H4 (cell line): ENCODE results near the gene B4GALT3. TPM values are rescaled to one million over a fixed set of nuclear protein-coding genes. Genes with fewer than 3 reads are reported as not detected.

Experiments
- DNase-seq: peaks from one replicate; pipeline ENCODE4 v3.0.0-alpha.2; 2015; ENCODE audit warnings: low spot score
- total RNA-seq: library from RNA; depleted of rRNA; stranded (reverse); fragments of >200 nt; shearing (Covaris generic); gene quantifications from 2 replicates; pipeline ENCODE4 v1.2.3, GENCODE V29; 2014; rRNA removed

B4GALT3 gene
- total RNA-seq, 1 experiment from 2014 or later, result 28.0 TPM

DNA sequence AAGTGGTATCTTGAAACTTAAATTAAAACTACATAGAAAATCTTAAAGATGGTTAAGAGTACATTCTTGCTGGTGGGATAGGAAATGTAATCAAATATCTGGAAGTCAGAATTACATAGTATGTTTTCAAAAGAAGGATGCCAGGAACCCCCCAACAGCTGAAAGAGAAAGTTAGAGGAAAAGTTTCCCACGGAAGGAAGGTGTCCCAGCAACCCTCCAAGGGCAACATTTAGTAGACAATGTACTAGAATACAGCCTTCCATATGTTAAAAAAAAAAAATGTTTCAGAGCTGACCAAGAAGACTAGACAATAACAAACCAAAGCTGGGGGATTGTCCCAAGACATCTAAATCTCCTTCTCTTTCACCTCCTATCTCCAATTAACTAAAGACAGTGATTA, 47.0 kb downstream of the B4GALT3 start:
- DNase-seq, result no peak

DNA sequence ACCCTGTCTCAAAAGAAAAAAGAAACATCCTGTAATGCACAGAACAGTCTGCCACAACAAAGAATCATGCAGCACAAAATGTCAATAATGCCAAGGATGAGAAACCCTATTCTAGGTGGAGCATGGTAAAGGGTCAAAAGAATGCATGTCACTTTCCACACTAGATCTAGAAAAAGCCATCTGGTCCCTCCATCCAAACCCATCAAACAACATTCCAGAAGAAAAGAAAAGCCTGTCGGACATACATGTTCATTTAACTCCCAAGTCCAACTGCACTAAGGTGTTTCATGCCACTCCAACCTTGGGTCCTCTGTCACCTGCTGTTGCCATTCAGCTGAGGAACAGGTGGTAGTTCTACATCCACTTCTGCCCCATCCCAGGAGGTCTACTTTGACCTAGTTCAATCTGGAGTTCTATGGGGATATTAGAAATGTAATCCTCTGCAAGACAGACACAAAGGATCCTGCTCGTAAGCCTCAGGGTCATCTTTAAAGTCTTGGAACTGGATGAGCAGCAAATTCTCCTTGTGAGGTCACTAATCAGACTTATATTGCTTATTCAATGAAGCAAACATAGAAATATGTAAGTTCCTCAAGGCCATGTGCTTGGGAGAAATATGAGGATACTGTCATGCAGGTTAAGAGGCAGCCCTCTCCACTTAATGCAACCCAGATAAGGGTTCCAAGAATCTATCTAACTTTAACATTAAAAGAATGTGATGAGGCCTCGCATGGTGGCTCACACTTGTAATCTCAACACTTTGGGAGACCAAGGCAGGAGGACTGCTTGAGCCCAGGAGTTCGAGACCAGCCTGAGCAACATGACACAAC, 48.5 kb downstream of the B4GALT3 start:
- no peak for DNase-seq

DNA sequence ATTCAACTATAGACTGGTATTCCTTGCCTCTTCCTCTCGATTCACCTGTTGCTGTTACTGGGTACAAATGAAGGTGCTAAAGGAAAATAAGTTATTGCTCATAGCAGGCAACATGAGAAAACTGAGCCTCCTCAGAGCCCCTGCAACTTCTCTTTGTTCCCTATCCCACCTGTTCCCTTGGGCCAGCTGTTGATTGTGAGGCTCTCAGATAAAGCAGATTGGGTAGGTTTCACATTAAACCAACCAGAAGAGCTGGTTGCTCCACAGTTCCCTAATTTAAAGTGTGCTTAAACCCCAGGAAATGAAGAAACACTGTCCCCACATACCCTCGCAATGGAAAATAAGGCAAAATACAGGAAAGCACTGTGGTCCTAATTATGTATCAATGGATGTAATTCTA, 49.7 kb downstream of the B4GALT3 start:
- no peak for DNase-seq

DNA sequence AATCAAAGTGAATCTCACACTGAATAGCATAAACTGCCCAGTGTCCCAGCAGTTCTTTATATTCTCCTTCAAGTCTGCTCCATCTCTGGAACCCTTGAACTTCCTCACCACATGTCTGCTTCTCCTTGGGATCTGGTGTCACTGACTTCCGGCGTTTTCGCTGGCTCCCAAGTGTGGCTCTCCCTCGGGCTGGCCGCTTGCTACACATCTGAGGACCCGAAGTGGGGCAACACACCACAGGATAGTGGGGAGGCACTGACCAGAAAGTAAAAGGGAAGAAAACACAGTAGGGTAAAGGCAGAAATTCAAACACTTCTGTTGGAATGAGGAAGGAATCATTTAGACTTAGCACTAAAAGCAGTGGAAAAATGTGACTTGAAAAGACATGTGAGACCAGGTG, 54.3 kb downstream of the B4GALT3 start:
- DNase-seq, result no peak

DNA sequence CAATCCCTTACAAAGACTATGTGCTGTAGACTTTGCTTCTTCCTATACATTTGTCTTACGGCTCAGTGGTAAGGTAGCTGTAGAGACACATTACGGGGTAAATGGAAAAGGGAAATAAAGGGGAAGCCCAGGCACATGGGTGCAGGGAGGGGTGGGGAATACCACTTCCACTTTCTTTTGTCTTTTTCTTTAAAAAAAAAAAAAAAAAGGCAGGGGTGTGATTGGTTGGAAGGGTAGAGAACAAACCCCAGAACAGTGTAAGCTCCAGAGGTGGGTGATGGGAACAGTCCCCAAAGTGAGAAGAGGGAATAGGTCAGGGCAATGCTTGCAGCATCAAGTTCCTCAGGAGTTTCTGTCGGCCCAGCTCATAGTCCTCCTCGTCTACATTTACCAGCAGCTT, 55.5 kb downstream of the B4GALT3 start:
- DNase-seq, result no peak

Other genes starting within 250 kb of the B4GALT3 start
- not detected in 2 replicates for gene ITLN2, start 222.7 kb downstream of the B4GALT3 start, total RNA-seq
- gene F11R, start 156.4 kb downstream of the B4GALT3 start, total RNA-seq, result 5.2 and 6.4 TPM in 2 replicates
- not detected in 2 replicates for gene TSTD1, start 138.5 kb downstream of the B4GALT3 start, total RNA-seq
- gene USF1, start 131.5 kb downstream of the B4GALT3 start, total RNA-seq, result 57.7 and 60.3 TPM in 2 replicates
- gene ARHGAP30, start 107.6 kb downstream of the B4GALT3 start, total RNA-seq, result 0.02 TPM in 1 of 2 replicates, not detected in the other
- 0.14 TPM in 1 of 2 replicates, not detected in the other for gene NECTIN4, start 87.9 kb downstream of the B4GALT3 start, total RNA-seq
- not detected in 2 replicates for gene KLHDC9, start 79.1 kb downstream of the B4GALT3 start, total RNA-seq
- 85.6 and 94.8 TPM in 2 replicates for gene PFDN2, start 59.5 kb downstream of the B4GALT3 start, total RNA-seq
- 34.9 and 36.6 TPM in 2 replicates for gene NIT1, start 59.4 kb downstream of the B4GALT3 start, total RNA-seq
- gene DEDD, start 44.8 kb downstream of the B4GALT3 start, total RNA-seq, result 22.2 and 28.2 TPM in 2 replicates
- gene UFC1, start 23.5 kb downstream of the B4GALT3 start, total RNA-seq, result 140 and 161 TPM in 2 replicates
- 5.8 and 6.9 TPM in 2 replicates for gene USP21, start 18.0 kb downstream of the B4GALT3 start, total RNA-seq
- 9.2 and 13.9 TPM in 2 replicates for gene PPOX, start 11.1 kb downstream of the B4GALT3 start, total RNA-seq
- gene ADAMTS4, start 21.5 kb upstream of the B4GALT3 start, total RNA-seq, result not detected in 2 replicates
- gene NDUFS2, start 24.9 kb upstream of the B4GALT3 start, total RNA-seq, result 101 and 120 TPM in 2 replicates
- gene FCER1G, start 37.8 kb upstream of the B4GALT3 start, total RNA-seq, result 2.0 and 6.1 TPM in 2 replicates
- not detected in 2 replicates for gene APOA2, start 46.1 kb upstream of the B4GALT3 start, total RNA-seq
- 7.1 and 8.5 TPM in 2 replicates for gene TOMM40L, start 48.6 kb upstream of the B4GALT3 start, total RNA-seq
- gene NR1I3, start 60.7 kb upstream of the B4GALT3 start, total RNA-seq, result not detected in 2 replicates
- not detected in 2 replicates for gene PCP4L1, start 81.2 kb upstream of the B4GALT3 start, total RNA-seq
- 0.27 and 0.39 TPM in 2 replicates for gene MPZ, start 132.5 kb upstream of the B4GALT3 start, total RNA-seq
- gene SDHC, start 136.9 kb upstream of the B4GALT3 start, total RNA-seq, result 33.2 and 42.6 TPM in 2 replicates
- not detected in 2 replicates for gene CFAP126, start 190.4 kb upstream of the B4GALT3 start, total RNA-seq